ENCODE data around the gene DNAH12. TPM values are rescaled to one million over a fixed set of nuclear protein-coding genes. Genes with fewer than 3 reads are reported as not detected.
"Not testable (repeated sequence)": the region's sequence is repeated elsewhere in the genome, so short reads cannot be mapped to it uniquely, and the experiment has no call there.

The DNAH12 gene
- total RNA-seq, 1 donor from 2014 or later: not detected

GRCh38 chr3:57354768-57355167 is 189.4 kb downstream of the DNAH12 start:
- no peak for TF ChIP-seq CTCF (IDR thresholded peaks at IDR 0.05)
- Histone ChIP-seq H3K9me3 (no peaks in the 10 kb centered on the region), H3K4me3 (no peak overlapping the region), H3K36me3 (no peaks in the 10 kb centered on the region), H3K27ac (no peak overlapping the region), H3K4me1 (no peaks in the 10 kb centered on the region), H3K27me3 (no peaks in the 10 kb centered on the region)
- intact Hi-C loops (cut with DNase I): no loop called here
- DNase-seq (ENCODE audit: low spot score in 2 of 2): no peak

- Histone ChIP-seq H3K9me3 (no peaks in the 10 kb centered on the region), H3K4me1 (no peaks in the 10 kb centered on the region), H3K27me3 (no peaks in the 10 kb centered on the region), H3K27ac (no peak overlapping the region), H3K4me3 (no peak overlapping the region), H3K36me3 (no peaks in the 10 kb centered on the region)
- DNase-seq (ENCODE audit: low spot score in 2 of 2): no peak
- intact Hi-C loops (cut with DNase I): no loop called here
- TF ChIP-seq CTCF (IDR thresholded peaks at IDR 0.05): no peak
Observed at GRCh38 chr3:57350271-57350670, 193.9 kb downstream of the DNAH12 start.

GRCh38 chr3:57339071-57339642 is 205.0 kb downstream of the DNAH12 start:
- H3K27me3 ChIP-seq; DNase-seq (ENCODE audit: low spot score in 2 of 2); H3K4me3 ChIP-seq; H3K4me1 ChIP-seq; intact Hi-C loops (cut with DNase I); H3K9me3 ChIP-seq; H3K36me3 ChIP-seq; H3K27ac ChIP-seq: not testable (repeated sequence)

- intact Hi-C loops (cut with DNase I); H3K4me1 ChIP-seq; H3K4me3 ChIP-seq; DNase-seq (ENCODE audit: low spot score in 2 of 2); H3K9me3 ChIP-seq; H3K27ac ChIP-seq; H3K27me3 ChIP-seq; H3K36me3 ChIP-seq: not testable (repeated sequence)
Observed at GRCh38 chr3:57338272-57339070, 205.7 kb downstream of the DNAH12 start.

- no peak overlapping the region for H3K4me3 ChIP-seq
- TF ChIP-seq CTCF (IDR thresholded peaks at IDR 0.05): no peak
- intact Hi-C loops (cut with DNase I): no loop called here
- H3K27me3 ChIP-seq: no peaks in the 10 kb centered on the region
- no peak for DNase-seq (ENCODE audit: low spot score in 2 of 2)
- no peaks in the 10 kb centered on the region for H3K9me3 ChIP-seq
- no peak overlapping the region for H3K27ac ChIP-seq
- no peaks in the 10 kb centered on the region for H3K36me3 ChIP-seq
- no peaks in the 10 kb centered on the region for H3K4me1 ChIP-seq
Observed at GRCh38 chr3:57335283-57335938, 208.7 kb downstream of the DNAH12 start.

- no peaks in the 10 kb centered on the region for H3K36me3 ChIP-seq
- no peaks in the 10 kb centered on the region for H3K4me1 ChIP-seq
- no peak overlapping the region for H3K4me3 ChIP-seq
- no peaks in the 10 kb centered on the region for H3K9me3 ChIP-seq
- no peak for DNase-seq (ENCODE audit: low spot score in 2 of 2)
- no peak for TF ChIP-seq CTCF (IDR thresholded peaks at IDR 0.05)
- H3K27me3 ChIP-seq: no peaks in the 10 kb centered on the region
- intact Hi-C loops (cut with DNase I): no loop called here
- H3K27ac ChIP-seq: no peak overlapping the region
Observed at GRCh38 chr3:57331078-57331610, 213.0 kb downstream of the DNAH12 start.

GRCh38 chr3:57326498-57326897 is 217.6 kb downstream of the DNAH12 start:
- H3K27me3 ChIP-seq; H3K27ac ChIP-seq; H3K36me3 ChIP-seq; H3K4me3 ChIP-seq; intact Hi-C loops (cut with DNase I); H3K4me1 ChIP-seq; DNase-seq (ENCODE audit: low spot score in 2 of 2); H3K9me3 ChIP-seq: not testable (repeated sequence)
